ENCODE measurements around the gene EVX2. TPM values are rescaled to one million over a fixed set of nuclear protein-coding genes. Genes with fewer than 3 reads are reported as not detected.

EVX2 gene
- total and polyA plus RNA-seq, 8 donors: not detected

DNA sequence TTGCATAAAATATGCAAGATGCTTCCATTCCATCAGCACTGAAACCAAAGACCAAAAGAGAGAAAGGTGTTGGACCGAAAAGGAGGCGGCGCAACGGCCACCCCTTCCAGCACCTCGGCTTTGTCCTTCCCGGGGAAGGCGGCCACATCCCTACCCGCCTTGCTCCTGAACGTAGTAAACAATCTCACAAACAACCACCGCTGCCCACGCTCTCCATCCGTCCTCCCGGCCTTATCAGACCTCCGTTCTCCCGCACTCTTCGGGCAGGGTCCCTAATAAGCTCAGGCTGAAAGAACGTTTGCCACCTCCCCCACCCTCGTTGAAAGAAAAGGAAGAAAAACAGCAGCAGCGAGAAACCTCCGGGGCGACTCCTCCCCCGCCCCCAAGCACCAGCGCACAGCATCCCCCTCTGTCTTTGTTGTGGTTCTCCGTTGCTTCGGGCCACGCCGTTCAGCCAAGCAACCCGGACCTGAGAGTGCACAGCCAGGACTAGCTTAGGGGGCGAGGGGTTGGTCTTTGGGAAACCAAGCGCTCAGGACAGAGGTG, 4.4 kb downstream of the EVX2 start:
- Histone ChIP-seq H3K36me3 (no peaks in the 10 kb centered on the region), H3K9me3 (peaks cover 9 to 48% (median 30%) of the 10 kb centered on the region in 4 donors), H3K27me3 (peaks cover 62 to 100% (median 99%) of the 10 kb centered on the region in 3 donors), H3K4me3 (peak overlapping the region in 2 of 4 donors; percentile 33 to 34), H3K4me1 (peaks cover 0 to 45% (median 26%) of the 10 kb centered on the region in 4 donors), H3K27ac (no peak overlapping the region)
- WGBS, 5 donors: 5 to 9% (median 7%) methylated on average over 30 of the region's 30 CpGs
- intact Hi-C loops (cut with DNase I; ENCODE audit: low total_unique reads): no loop called here
- DNase-seq: no peak
- no peak for TF ChIP-seq EP300 (IDR thresholded peaks at IDR 0.05)
- TF ChIP-seq POLR2A (IDR thresholded peaks at IDR 0.05): no peak
- TF ChIP-seq, protein P1, sequence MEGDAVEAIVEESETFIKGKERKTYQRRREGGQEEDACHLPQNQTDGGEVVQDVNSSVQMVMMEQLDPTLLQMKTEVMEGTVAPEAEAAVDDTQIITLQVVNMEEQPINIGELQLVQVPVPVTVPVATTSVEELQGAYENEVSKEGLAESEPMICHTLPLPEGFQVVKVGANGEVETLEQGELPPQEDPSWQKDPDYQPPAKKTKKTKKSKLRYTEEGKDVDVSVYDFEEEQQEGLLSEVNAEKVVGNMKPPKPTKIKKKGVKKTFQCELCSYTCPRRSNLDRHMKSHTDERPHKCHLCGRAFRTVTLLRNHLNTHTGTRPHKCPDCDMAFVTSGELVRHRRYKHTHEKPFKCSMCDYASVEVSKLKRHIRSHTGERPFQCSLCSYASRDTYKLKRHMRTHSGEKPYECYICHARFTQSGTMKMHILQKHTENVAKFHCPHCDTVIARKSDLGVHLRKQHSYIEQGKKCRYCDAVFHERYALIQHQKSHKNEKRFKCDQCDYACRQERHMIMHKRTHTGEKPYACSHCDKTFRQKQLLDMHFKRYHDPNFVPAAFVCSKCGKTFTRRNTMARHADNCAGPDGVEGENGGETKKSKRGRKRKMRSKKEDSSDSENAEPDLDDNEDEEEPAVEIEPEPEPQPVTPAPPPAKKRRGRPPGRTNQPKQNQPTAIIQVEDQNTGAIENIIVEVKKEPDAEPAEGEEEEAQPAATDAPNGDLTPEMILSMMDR (IDR thresholded peaks at IDR 0.05): no peak
- no peak for TF ChIP-seq POLR2AphosphoS5 (IDR thresholded peaks at IDR 0.05)

DNA sequence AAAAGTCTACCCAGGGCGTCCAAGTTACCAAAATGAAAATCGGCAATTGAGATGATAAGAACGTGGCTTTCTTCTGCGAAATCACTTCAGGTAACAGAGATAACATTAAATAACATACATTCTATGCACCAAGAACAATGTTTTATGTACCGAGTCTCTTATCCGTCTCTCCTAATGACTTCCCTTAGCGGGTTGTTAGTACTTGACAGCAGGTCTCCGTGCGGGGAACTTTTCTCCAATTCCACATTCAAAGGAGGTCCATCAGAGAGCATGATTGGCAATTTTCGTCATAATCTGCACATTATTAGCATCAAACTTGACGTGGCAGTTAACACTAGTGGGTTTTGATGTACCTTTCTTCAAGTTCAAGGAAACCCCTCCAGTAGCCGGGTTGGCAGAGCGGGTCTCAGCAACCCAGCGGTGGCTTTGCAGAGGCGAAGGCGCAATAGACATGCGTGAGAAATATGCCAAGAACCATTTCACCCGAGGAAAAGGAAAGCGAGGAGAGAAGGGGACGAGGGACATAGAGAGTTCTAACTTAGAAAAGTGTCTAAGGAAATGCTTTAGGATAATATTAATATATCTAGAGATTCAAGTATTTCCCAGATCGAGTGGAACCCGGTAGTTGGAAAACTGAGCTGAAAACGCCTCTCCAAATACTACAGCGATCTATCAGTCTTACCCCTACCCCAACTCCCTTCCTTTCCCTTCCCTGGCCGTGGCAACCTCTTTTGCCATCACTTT, 5.0 kb downstream of the EVX2 start:
- 7 to 12% (median 8%) methylated on average over 25 of the region's 25 CpGs for WGBS, 5 donors
- Histone ChIP-seq H3K4me3 (no peak overlapping the region), H3K27ac (no peak overlapping the region), H3K9me3 (peaks cover 9 to 42% (median 29%) of the 10 kb centered on the region in 4 donors), H3K4me1 (peaks cover 0 to 45% (median 26%) of the 10 kb centered on the region in 4 donors), H3K27me3 (peaks cover 63 to 100% (median 99%) of the 10 kb centered on the region in 3 donors), H3K36me3 (no peaks in the 10 kb centered on the region)
- intact Hi-C loops (cut with DNase I; ENCODE audit: low total_unique reads): no loop called here
- no peak for DNase-seq
- no peak for TF ChIP-seq EP300 (IDR thresholded peaks at IDR 0.05)
- TF ChIP-seq POLR2A (IDR thresholded peaks at IDR 0.05): no peak
- no peak for TF ChIP-seq POLR2AphosphoS5 (IDR thresholded peaks at IDR 0.05)
- TF ChIP-seq, protein P1 (IDR thresholded peaks at IDR 0.05): no peak

DNA sequence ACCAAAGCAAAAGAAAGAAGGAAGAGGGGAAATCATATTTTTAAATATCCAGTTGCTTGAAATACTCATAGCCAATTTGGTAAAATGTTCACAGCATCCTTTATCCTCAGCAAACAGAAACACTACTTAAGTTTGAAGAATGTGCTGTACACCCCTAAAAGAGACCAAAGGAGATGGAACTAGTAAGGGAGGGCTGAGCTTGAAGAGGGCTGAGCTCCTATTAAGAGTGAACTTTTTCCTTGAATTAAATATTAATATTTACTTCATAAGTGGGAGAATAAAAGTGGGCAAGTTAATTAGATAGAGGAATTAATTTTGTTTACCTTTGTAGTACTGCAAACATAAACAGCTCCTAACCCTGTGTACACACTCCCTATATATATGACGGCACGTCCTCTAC, 7.0 kb downstream of the EVX2 start:
- Histone ChIP-seq H3K27ac (no peak overlapping the region), H3K4me3 (no peak overlapping the region), H3K36me3 (no peaks in the 10 kb centered on the region), H3K9me3 (peaks cover 2 to 25% (median 21%) of the 10 kb centered on the region in 4 donors), H3K4me1 (peaks cover 4 to 27% (median 19%) of the 10 kb centered on the region in 4 donors), H3K27me3 (peaks cover 45 to 100% (median 99%) of the 10 kb centered on the region in 3 donors)
- TF ChIP-seq EP300 (IDR thresholded peaks at IDR 0.05) (no peak), POLR2A (IDR thresholded peaks at IDR 0.05) (no peak)
- TF ChIP-seq, protein P1 (IDR thresholded peaks at IDR 0.05): no peak
- DNase-seq: no peak
- WGBS, 5 donors: 9 to 18% (median 15%) methylated on average over 2 of the region's 2 CpGs
- intact Hi-C loops (cut with DNase I; ENCODE audit: low total_unique reads): no loop called here

DNA sequence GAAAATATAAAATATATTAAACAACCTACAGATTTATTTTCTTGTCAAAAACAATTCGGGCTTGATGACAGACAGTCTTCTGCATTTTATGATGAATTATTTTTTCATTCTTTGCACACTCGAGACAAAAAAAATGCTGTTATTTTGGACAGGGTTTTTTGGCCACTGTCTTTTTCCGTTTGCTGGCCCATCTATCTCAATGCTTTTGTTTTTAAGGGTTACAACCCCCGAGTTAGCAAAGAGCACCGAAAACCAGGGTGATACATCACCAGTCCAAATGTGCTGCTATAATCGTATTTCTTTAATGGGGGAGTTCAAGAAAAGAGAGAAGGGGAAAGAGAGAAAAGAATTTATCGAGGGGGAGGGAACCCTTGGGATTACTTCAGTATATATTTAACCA, 7.7 kb downstream of the EVX2 start:
- no peaks in the 10 kb centered on the region for H3K36me3 ChIP-seq
- DNase-seq: no peak
- TF ChIP-seq, protein P1 (IDR thresholded peaks at IDR 0.05): no peak
- TF ChIP-seq POLR2A (IDR thresholded peaks at IDR 0.05) (no peak), EP300 (IDR thresholded peaks at IDR 0.05) (no peak), POLR2AphosphoS5 (IDR thresholded peaks at IDR 0.05) (no peak)
- H3K9me3 ChIP-seq: peaks cover 0 to 17% (median 13%) of the 10 kb centered on the region in 4 donors
- H3K27me3 ChIP-seq: peaks cover 46 to 100% (median 99%) of the 10 kb centered on the region in 3 donors
- H3K27ac ChIP-seq: no peak overlapping the region
- no peak overlapping the region for H3K4me3 ChIP-seq
- 18 to 29% (median 24%) methylated on average over 7 of the region's 7 CpGs for WGBS, 5 donors
- peaks cover 4 to 35% (median 22%) of the 10 kb centered on the region in 4 donors for H3K4me1 ChIP-seq
- intact Hi-C loops (cut with DNase I; ENCODE audit: low total_unique reads): no loop called here

All from stomach (tissue), 9 donors.